Kidney (tissue), 14 donors: Measurements from ENCODE around the gene CCDC12. TPM values are rescaled to one million over a fixed set of nuclear protein-coding genes. Genes with fewer than 3 reads are reported as not detected.
"Not testable (repeated sequence)": the region's sequence is repeated elsewhere in the genome, so short reads cannot be mapped to it uniquely, and the experiment has no call there.

Source experiments
- DNase-seq, 5 donors: peaks; one replicate each; pipeline ENCODE4 v3.0.0-alpha.2; 2013 to 2020
- FAIRE-seq: peaks from 2 replicates; lab custom pipeline; 2012; peaks lifted over from hg19 to GRCh38; lab: Jason Lieb, UNC
- H3K27ac ChIP-seq, 2 donors: one replicate each; pipeline ENCODE4 v1.7.0; 2013; ENCODE audit warnings: low read depth in 2 of 2, low read length in 2 of 2, inconsistent platforms in 1 of 2
- H3K27me3 ChIP-seq: one replicate; pipeline ENCODE4 v1.7.1; 2013; ENCODE audit warnings: low read length, inconsistent platforms; ENCODE audit not compliant: control insufficient read depth, insufficient read depth
- H3K36me3 ChIP-seq, 3 donors: one replicate each; pipeline versions ENCODE4 v1.7.0 to v1.7.1; 2013; ENCODE audit warnings: low read length in 3 of 3, control low read depth in 1 of 3, inconsistent platforms in 1 of 3; ENCODE audit not compliant: insufficient read depth in 3 of 3, control insufficient read depth in 2 of 3
- H3K4me1 ChIP-seq, 3 donors: one replicate each; pipeline versions ENCODE4 v1.7.0 to v1.7.1; 2013; ENCODE audit warnings: low read length in 3 of 3, inconsistent platforms in 1 of 3, low read depth in 1 of 3; ENCODE audit not compliant: control insufficient read depth in 2 of 3, insufficient read depth in 2 of 3
- H3K4me3 ChIP-seq, 3 donors: one replicate each; pipeline versions ENCODE4 v1.7.0 to v1.8.1; 2013; ENCODE audit warnings: low read length in 3 of 3, control low read depth in 1 of 3, inconsistent platforms in 1 of 3
- H3K9ac ChIP-seq, 3 donors: one replicate each; pipeline versions ENCODE4 v1.7.0 to v1.7.1; 2013; ENCODE audit warnings: low read length in 3 of 3, control low read depth in 1 of 3, inconsistent platforms in 1 of 3
- H3K9me3 ChIP-seq, 3 donors: one replicate each; pipeline versions ENCODE4 v1.7.0 to v1.7.1; 2013; ENCODE audit warnings: low read length in 3 of 3, control low read depth in 1 of 3, inconsistent platforms in 1 of 3; ENCODE audit not compliant: control insufficient read depth in 2 of 3, insufficient read depth in 1 of 3
- intact Hi-C: fragments of 100-400 bp; cut with DNase I; formaldehyde crosslinking; loops from one replicate; pipeline ENCODE4 v1.11.1; 2022
- polyA plus RNA-seq: library from polyadenylated mRNA; stranded (reverse); fragments of 350-450 nt; fragmentation: Illumina TruSeq; extraction: RNeasy Lipid Tissue Mini Kit (QIAGEN cat#74804); gene quantifications from one replicate; pipeline ENCODE4 v1.2.3, GENCODE V29; 2014; ENCODE audit warnings: low read depth, low replicate concordance; ENCODE audit not compliant: insufficient read depth
- total RNA-seq: library from RNA; stranded (reverse); fragmentation: NEBNext Ultra II Directional; extraction: Animal tissue kit (Norgen Biotek cat#: 25700); gene quantifications from one replicate; pipeline ENCODE4 v1.2.1, GENCODE V29; 2021
- TF ChIP-seq, protein P1 (sequence below): IDR thresholded peaks from 3 replicates; pipeline ENCODE4 v1.5.1; 2012; ENCODE audit warnings: mild to moderate bottlenecking, moderate library complexity, borderline replicate concordance; ENCODE audit not compliant: insufficient read depth; ENCODE audit errors: extremely low read depth
- donor health status: control.
- donor health status: control.
- donor health status: control.
- donor health status: control.
- donor health status: control.
- donor health status: DM: yes; HTN: yes; CAD: no.
- donor health status: Normal renal cell carcinoma (clear cell type).

Gene CCDC12
- total and polyA plus RNA-seq, 2 donors from 2014 or later, result 59.7 to 85.6 TPM

- intact Hi-C loops, result no loop called here
- TF ChIP-seq, protein P1, sequence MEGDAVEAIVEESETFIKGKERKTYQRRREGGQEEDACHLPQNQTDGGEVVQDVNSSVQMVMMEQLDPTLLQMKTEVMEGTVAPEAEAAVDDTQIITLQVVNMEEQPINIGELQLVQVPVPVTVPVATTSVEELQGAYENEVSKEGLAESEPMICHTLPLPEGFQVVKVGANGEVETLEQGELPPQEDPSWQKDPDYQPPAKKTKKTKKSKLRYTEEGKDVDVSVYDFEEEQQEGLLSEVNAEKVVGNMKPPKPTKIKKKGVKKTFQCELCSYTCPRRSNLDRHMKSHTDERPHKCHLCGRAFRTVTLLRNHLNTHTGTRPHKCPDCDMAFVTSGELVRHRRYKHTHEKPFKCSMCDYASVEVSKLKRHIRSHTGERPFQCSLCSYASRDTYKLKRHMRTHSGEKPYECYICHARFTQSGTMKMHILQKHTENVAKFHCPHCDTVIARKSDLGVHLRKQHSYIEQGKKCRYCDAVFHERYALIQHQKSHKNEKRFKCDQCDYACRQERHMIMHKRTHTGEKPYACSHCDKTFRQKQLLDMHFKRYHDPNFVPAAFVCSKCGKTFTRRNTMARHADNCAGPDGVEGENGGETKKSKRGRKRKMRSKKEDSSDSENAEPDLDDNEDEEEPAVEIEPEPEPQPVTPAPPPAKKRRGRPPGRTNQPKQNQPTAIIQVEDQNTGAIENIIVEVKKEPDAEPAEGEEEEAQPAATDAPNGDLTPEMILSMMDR, result no peak
- Histone ChIP-seq H3K9me3 (no peaks in the 10 kb centered on the region), H3K9ac (peak overlapping the region in 2 of 3 donors; percentile 41 to 44), H3K27me3 (no peaks in the 10 kb centered on the region), H3K36me3 (peaks cover 0 to 2% (median 2%) of the 10 kb centered on the region in 3 donors), H3K27ac (peak overlapping the region; percentile 47 to 73), H3K4me1 (peaks cover 0 to 51% (median 43%) of the 10 kb centered on the region in 3 donors), H3K4me3 (peak overlapping the region in 1 of 3 donors; percentile 14)
- FAIRE-seq (no peak), DNase-seq (peak in 1 of 5 donors; percentile 51)
These were observed 11.4 kb downstream of the CCDC12 start for GRCh38 chr3:46965151-46965550.

- peak in 1 of 5 donors; percentile 66 for DNase-seq
- peaks cover 0 to 53% (median 44%) of the 10 kb centered on the region in 3 donors for H3K4me1 ChIP-seq
- FAIRE-seq, H3K27ac ChIP-seq, intact Hi-C loops, H3K9ac ChIP-seq, H3K36me3 ChIP-seq, H3K9me3 ChIP-seq, H3K4me3 ChIP-seq, H3K27me3 ChIP-seq: not testable (repeated sequence)
These were observed 12.4 kb downstream of the CCDC12 start for GRCh38 chr3:46964038-46964590.

DNA sequence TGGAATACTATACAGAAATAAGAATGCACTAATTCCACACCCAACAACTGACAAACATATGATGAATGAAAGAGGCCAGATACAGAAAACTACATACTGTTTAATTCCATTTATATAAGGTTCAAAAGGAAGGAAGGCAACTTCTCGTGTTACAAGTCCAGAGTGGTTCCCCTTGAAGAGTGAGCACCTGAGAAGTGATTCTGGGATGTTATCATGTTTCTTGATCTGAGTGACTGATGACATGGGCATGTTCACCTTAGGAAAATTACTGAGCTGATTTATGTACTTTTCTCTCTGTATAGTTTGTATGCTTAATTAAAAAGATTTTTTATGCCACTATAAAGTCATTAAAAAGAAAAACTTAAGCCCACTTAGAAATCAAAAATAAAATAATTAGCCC, 13.6 kb downstream of the CCDC12 start:
- Histone ChIP-seq H3K27ac (peak overlapping the region; percentile 39 to 51), H3K9ac (peak overlapping the region in 1 of 3 donors; percentile 32), H3K9me3 (no peaks in the 10 kb centered on the region), H3K27me3 (no peaks in the 10 kb centered on the region), H3K4me1 (peaks cover 0 to 53% (median 43%) of the 10 kb centered on the region in 3 donors), H3K4me3 (no peak overlapping the region), H3K36me3 (peaks cover 0 to 2% (median 0%) of the 10 kb centered on the region in 3 donors)
- DNase-seq, result no peak
- TF ChIP-seq, protein P1, result no peak
- no peak for FAIRE-seq
- intact Hi-C loops, result no loop called here

GRCh38 chr3:46962427-46962826, 14.1 kb downstream of the CCDC12 start:
- Histone ChIP-seq H3K27me3 (no peaks in the 10 kb centered on the region), H3K9me3 (no peaks in the 10 kb centered on the region), H3K36me3 (peaks cover 0 to 2% (median 0%) of the 10 kb centered on the region in 3 donors), H3K9ac (peak overlapping the region in 1 of 3 donors; percentile 32), H3K4me3 (no peak overlapping the region), H3K4me1 (peaks cover 0 to 52% (median 43%) of the 10 kb centered on the region in 3 donors), H3K27ac (peak overlapping the region; percentile 39 to 51)
- intact Hi-C loops, result no loop called here
- DNase-seq (no peak), FAIRE-seq (no peak)
- TF ChIP-seq, protein P1, result no peak
